22Rv1 (cell line): ENCODE measurements around the gene FARS2.

Experiments
- ZFX ChIP-seq: fragments of 450-650 bp; IDR thresholded peaks from 2 replicates; pipeline ENCODE4 v1.6.1; 2017; ENCODE audit warnings: antibody characterized with exemption, borderline replicate concordance
- TF ChIP-seq, protein P1 (sequence below): fragments of 450-650 bp; IDR thresholded peaks from 2 replicates; pipeline ENCODE4 v1.5.1; 2017; ENCODE audit warnings: mild to moderate bottlenecking

DNA sequence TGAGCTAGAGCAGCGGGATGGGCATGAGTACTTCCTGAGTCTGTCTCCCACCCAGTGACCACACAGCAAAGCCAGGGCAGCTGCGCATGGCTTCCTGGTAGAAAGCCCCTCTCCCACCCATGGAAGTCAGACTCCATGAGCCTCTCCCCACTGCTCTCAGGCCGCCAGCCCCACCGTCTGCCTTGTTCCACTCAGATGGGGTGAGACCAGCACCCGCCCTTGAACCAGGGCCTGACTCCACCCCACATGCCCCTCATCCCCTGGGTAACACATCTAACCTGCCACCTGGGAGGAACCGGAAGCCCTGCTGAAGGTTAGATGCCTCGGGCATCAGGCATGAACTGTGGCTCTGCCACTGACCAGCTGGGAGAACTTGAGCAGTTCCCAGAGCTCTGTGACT is 517.6 kb downstream of the FARS2 start:
- TF ChIP-seq, protein P1, sequence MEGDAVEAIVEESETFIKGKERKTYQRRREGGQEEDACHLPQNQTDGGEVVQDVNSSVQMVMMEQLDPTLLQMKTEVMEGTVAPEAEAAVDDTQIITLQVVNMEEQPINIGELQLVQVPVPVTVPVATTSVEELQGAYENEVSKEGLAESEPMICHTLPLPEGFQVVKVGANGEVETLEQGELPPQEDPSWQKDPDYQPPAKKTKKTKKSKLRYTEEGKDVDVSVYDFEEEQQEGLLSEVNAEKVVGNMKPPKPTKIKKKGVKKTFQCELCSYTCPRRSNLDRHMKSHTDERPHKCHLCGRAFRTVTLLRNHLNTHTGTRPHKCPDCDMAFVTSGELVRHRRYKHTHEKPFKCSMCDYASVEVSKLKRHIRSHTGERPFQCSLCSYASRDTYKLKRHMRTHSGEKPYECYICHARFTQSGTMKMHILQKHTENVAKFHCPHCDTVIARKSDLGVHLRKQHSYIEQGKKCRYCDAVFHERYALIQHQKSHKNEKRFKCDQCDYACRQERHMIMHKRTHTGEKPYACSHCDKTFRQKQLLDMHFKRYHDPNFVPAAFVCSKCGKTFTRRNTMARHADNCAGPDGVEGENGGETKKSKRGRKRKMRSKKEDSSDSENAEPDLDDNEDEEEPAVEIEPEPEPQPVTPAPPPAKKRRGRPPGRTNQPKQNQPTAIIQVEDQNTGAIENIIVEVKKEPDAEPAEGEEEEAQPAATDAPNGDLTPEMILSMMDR: no peak
- TF ChIP-seq ZFX: no peak
